GM18508 (cell line): ENCODE results near the gene LIN28A.

Source experiments
- ATAC-seq: cut with Tn5 transposase; IDR thresholded peaks from one replicate; pipeline ENCODE4 v1.9.1; 2021; ENCODE audit warnings: moderate number of reproducible peaks; ENCODE audit not compliant: insufficient read depth, unreplicated experiment

Gene LIN28A

GRCh38 chr1:26476958-26477357, 66.3 kb downstream of the LIN28A start:
- ATAC-seq = no peak

GRCh38 chr1:26477446-26478152, 67.0 kb downstream of the LIN28A start:
- no peak for ATAC-seq

- ATAC-seq = no peak
These were observed 67.5 kb downstream of the LIN28A start for GRCh38 chr1:26478159-26478558.

GRCh38 chr1:26478988-26479387, 68.4 kb downstream of the LIN28A start:
- no peak for ATAC-seq
